CD4-positive, alpha-beta T cell treated with Interleukin-15 for 4 hours (primary cell): Measurements from ENCODE around the gene CD276.
"Not testable (repeated sequence)": the region's sequence is repeated elsewhere in the genome, so short reads cannot be mapped to it uniquely, and the experiment has no call there.

Experiments used
- DNase-seq: peaks from one replicate; pipeline ENCODE4 v3.0.0-alpha.2; 2020; ENCODE audit warnings: low spot score

The CD276 gene

DNA sequence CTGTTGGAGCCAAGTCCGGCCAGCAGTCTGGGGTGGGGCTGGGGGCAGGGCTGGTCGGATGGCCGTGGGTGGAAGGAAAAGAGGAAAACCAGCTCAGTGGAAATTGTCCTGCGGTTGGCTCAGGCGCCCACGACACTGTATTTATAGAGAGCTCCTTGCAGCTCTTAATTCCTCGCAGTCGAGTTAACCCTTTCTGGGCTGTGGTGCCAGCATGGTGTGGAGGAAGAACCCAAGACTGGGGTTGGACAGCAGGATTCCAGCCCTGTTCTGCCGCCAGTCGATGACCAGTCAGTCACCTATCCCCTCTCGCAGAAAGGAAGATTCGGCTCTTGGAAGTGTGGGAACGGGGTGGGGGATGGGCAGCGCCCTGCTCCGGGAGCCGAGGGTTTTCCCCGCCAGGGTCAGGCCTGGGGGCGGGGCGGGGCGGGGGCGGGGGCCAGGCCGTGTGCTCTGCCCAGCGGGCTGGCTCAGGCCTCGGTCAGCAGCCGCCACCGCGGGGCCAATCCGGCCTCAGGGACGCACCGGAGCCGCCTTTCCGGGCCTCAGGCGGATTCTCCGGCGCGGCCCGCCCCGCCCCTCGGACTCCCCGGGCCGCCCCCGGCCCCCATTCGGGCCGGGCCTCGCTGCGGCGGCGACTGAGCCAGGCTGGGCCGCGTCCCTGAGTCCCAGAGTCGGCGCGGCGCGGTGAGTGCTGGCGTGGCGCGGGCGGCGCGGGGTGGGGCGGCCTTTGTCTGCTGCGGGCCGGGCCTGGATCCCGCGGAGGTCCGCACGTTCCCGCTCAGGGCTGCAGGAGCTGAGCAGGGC lies at the start of gene CD276:
Gene CD276 (plus strand): TSS at position 607 of the 804 bp plus-strand sequence. CDS start 15,257 bp downstream, outside the sequence.
- no peak for DNase-seq

DNA sequence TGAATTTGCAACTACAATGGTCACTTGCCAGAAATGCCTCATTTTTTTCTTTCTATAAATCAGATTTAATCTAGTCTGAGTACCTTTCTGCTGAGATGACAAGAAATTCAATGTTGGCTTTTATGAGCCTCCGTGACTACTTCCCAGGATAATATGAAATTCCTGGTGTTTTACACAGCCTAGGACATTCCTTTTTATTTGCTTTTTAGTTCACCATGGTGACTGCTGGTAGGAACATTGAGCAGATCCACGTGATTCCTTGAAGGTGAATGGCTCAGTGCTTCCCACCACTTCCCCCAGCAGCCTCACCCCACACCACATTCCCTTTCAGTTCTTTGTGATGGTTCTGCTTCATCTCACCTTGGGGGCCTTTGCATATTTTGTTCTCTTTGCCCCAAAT lies 46.7 kb upstream of the CD276 start:
- no peak for DNase-seq

DNA sequence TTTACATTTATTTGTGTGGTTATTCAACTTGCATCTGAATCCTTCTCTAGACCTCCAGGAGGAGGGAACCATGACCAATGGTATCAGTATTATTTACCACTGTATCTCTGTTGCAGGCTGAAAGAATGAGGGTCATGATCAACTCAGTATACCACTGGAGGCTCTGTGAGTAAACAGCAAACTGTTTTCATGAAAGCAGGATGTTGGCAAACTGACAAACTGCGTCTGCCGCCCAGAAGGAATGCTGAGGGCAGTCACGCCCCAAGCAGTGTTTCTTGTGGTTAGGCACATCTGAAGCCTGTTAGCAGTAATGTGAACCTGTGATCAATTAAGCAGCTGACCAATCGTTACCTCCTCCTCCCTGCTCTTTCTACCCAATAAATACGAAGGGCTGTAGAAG lies 44.7 kb upstream of the CD276 start:
- not testable (repeated sequence) for DNase-seq

DNA sequence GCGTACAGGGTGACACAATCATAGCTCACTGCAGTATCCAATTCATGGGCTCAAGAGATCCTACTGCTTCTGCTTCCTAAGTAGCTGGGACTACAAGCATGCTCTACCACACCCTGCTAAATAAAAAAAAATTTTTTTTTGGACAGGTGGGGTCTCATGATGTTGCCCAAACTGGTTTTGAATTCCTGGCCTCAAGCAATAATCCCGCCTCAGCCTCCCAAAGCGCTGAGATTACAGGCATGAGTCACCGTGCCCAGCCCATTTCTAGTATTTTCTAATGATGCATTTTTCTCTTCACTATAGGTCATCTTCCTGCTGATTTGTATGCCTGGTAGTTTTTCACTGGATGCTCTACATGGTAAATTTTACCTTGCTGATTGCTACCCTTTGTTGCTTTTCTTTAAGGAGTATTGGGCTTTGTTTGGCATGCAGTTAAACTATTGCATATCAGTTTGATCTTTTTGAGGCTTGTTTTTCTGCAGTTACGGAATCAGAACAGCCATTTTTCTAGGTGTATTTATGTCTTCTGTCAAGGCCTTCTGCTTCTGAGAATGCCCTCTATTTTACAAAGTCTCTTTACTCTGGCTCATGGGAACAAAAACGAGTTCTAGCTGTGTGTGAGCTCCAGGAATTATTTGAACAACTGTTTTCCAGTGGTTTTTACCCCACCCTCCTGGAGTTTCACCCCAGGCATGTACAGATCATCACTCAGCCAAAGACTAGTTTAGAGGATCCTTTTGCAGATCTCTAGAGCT lies 36.7 kb upstream of the CD276 start:
- DNase-seq = no peak

DNA sequence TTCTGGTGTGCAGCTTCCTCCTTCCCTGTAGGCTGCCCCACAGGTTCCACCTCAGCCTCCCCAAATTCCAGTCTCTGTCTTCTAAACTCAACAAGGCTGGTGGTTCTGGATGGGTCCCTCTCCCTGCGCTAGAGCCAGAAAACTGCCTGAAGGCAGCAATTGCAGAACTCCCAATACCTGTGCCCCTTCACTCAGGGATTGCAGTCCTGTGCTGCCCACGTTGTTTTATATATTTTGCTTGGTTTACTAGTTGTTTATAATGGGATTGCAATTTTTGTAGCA lies 36.2 kb upstream of the CD276 start:
- no peak for DNase-seq

DNA sequence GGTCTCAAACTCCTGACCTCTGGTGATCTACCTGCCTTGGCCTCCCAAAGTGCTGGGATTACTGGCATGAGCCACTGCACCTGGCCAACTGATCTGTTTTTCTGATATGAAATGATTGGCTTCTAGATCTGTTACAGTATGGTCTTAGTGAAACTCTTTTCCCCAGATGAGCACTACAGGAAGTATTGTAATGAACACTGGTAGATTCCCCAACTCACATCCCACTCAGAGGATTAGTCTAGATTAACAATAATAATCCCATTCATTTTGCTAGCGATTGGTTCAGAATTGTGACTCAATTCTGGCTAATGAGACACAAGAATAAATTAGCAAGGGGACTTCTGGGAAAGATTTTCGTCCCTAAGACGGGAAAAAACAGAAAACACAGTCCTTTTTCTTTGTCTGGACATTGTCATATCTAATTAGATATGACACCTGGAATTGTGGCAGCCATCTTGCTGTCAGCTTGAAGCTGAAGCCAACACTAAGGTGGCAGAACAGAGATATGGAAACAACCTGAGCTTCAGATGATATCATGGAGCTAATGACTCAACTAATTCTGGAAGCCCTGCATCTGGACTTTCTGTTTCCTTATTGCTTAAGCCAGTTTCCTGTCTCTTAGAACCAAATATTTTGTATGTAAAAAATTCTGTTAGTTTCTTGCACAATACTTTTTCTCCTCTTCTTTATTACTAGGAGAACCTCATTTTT lies 33.6 kb upstream of the CD276 start:
- DNase-seq = no peak

DNA sequence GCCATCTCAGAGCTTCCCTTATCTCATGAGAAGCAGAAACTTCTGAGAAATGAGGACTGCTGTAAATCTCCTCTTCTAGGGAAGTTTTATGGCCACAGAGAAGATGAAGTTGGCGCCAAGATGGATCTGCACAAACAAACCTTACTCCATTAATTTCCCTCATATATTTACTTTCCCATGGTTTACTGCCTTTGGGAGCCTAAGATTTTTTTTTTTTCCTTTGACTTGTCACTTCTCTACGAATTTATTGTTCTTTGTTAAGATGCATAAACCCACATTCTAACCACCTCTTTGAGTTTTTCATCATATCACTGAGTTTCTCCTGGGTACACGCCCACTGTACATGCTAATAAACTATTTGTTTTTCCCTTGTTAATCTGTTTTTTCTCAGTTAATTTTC lies 29.5 kb upstream of the CD276 start:
- no peak for DNase-seq

DNA sequence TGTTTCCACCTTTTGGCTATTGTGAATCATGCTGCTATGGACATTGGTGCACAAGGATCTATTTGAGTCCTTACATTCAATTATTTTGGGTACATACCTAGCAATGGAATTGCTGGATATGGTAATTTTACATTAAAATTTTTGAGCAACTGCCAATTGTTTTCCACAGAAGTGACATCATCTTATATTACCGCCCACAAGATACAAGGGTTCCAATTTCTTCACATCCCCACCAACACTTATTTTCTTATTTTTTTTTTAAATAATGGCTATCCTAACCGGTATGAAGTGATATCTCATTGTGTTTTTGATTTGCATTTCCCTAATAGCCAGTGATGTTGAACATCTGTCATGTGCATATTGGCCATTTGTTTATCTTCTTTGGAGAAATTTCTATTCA lies 28.5 kb upstream of the CD276 start:
- no peak for DNase-seq

DNA sequence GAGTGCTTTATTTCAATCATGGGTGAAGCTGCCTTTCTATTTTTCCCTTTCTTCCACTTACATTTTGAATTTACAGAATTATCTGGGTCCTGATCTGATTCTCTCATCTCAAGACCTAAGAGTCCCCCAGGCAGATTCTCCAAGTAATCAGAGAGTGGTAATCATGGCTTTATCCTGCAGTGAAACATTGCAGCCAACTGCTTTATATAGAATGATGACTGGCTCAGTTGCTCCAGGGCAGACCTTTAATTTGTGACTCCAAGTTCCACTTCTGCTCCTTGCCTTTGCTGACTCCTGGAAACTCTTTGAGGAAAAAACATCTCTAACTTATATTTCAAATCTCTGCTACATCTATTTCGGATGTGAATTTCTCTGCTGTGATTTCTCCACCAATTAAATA lies 25.5 kb upstream of the CD276 start:
- DNase-seq = no peak

DNA sequence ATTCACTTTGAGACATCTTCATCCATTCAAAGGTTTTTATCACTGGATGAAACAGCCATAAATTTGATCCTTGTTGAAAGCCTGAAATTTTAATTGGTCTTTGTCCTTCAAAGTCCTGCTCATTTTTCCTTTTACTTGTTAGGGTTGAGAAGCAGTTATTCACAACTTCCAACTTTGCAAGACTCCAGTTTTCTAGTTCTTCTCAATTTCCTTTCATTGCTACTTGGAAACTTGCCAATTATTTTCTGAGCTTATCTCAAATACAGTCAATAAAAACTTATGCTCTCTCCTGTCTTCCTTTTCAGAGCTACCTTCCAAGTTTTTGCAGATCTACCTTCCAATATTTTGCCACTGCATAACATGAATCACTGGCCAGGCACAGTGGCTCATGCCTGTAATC lies 23.7 kb upstream of the CD276 start:
- no peak for DNase-seq

DNA sequence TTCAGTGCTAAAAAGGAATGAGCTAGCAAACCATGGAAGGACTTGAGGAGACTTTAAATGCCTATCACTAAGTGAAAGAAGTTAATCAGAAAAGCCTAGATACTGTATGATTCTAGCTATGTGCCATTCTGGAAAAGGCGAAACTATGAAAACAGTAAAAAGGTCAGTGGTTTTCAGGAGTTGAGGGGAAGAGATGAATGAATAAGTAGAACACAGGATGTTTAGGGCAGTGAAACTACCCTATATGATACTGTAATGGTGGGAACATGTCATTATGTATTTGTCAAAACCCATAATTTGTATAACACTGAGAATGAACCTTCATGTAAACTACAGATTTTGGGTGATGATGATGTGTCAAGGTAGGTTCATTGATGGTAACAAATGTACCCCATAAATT lies 9.6 kb upstream of the CD276 start:
- no peak for DNase-seq

DNA sequence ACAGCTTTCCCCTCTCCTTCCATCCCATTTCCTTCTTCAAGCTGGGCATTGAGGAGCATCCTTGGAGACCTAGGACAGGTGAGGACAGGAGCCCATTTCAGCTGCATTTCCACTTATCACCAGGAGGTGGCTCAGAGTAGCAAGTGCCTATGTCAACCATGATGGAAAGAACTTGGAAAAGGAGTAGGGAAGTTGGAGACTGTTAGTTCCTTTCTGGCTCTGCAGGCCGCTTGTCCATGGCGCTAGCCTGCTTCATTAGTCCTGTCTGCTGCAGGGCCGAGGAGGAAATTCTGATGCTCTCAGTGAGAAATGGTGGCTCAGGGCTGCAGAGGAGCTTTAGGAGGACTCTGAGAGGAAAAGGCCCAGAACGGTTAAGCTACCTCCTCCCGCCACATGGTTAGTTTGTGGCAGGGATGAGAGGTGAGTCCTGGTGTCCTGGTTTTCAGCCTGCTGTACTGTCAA lies 7.0 kb upstream of the CD276 start:
- DNase-seq = peak; percentile 56

DNA sequence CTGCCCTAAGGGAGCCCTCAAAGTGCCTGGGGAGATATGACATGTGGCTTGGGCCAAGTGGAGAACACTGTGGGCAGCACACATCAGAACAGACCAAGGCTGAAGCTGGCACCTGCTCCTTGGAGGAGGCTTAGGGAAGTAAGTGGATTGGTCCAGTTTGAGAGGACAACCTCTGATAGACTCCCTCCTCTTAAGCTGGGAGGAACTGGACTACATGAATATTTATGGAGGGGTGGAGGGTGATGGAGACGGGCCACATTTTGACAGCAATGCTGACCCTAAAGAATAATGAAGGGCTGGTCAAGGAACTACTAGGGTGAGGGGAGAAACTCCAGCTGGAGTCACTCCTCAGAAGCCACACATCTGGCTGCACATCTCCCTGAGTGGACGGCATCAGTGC lies 6.5 kb upstream of the CD276 start:
- no peak for DNase-seq

DNA sequence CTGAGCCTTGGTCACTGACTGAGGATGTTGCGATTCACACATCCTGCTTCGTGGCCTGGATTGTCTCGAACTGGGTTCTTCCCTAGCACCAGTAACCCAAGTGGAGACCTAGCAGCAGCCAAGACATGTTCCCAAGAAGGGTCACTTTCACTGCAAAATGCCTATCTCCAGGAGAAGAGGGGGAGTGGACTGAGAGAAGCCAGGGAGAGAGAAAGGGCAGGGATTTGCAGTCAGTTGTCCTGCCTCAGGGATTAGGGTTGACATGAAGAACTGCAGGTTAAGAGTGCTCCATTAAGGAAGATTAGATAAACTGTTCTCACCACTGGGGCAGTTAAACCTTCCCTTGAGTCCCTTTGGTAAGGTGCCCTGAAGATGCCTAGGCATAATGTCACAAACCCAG lies 5.7 kb upstream of the CD276 start:
- no peak for DNase-seq

DNA sequence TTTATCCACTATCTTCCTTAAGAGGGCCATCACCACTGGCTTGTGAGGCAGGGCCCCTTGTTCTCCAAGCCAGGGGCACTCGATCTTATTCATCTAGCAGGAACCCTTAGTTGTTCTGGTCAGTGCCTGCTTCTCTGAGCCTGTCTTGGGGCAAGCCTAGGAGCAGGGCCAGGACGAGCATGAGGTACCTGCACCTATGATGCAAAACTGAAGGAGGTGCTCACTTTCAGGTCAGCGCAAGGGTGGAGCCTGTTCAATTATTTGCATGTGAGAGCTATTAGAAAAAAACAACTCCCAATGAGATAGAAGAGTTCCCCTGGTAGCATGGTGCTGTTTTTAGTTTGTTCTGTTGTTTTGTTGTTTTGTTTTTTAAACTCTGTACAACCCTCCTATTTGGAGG lies 5.0 kb upstream of the CD276 start:
- no peak for DNase-seq

DNA sequence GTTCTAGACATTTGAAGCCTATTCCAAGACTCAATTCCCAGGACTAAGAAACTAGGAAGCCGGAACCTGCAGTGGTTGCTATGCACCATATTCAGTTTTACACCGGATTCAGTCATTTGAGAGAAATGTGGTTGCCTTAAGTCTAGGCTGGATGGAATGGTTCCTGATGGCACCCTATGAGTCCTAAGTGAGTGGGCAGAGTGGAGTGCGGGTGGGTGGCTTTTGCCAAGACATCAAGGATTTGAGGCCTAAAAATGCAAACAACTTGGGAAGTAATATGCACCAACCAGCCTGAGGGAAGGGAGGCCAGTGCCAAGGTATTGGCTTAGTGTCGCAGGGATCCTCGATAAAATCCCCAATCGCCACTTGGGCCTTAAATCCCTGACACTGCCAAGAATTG lies 4.2 kb upstream of the CD276 start:
- no peak for DNase-seq

DNA sequence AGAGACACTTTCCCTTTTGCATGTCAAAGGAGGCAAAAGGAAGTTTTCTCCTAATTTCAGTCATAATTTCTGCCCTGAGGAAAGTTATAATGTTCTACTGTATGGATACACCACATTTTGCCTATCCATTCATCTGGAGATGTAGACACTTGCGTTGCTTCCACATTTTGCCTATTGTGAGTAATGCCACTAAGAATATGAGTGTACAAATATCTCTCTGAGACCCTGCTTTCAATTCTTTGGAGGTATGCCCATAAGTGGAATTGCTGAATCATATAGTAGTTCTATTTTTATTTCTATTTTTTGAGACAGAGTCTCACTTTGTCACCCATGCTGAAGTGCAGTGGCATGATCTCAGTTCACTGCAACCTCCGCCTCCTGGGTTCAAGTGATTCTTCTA lies 3.6 kb upstream of the CD276 start:
- DNase-seq = no peak

DNA sequence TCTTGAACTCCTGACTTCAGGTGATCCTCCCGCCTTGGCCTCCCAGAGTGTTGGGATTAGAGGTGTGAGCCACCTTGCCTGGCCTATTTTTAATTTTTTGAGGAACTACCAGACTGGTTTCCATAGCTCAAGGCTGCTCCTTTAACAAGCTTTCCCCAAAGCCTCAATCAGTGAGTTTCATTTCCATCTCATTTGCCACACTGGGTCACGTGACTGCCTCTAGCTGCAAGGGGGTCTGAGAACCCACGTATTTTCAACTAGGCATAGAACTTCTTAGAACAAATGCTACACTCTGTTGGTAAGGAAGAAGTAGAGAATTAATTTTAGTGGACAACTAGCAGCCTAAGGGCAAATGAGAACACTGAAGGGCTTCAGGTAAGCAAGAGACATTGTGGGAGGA lies 3.1 kb upstream of the CD276 start:
- no peak for DNase-seq

DNA sequence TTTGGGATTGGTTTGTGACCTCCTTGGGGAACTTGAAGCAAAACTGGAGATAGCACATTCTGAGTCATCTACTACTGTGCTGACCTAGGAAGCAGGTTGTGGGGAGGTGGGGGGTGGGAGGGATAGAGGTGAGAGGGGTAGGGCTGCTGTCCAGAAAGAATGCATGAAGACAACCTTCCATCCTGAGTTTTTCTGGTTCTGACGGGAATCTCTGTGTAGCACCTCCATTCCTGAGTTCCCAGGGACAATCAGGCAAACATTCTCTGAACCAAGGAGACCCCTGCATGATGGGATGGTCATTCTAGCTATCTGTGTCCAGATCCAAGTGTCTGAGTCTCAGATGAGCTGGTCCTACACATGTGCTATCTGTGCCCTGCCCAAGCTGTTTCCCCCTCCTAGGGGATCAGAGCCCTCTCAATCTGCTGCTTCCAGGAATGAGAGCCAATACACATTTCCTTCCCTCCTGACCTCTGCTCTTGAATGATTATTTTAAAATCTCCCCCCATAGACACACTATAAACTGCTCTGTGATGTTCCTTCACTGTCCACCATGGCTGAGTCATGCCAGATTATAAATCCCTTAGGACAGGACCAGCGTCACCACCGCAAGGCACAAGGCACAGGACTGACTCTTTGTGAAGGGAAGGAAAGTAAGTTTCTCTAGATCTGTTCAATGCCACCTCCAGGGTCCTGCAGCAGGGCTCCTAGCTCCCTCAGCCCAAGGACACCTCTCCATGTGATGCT lies 2.2 kb upstream of the CD276 start:
- DNase-seq = no peak

DNA sequence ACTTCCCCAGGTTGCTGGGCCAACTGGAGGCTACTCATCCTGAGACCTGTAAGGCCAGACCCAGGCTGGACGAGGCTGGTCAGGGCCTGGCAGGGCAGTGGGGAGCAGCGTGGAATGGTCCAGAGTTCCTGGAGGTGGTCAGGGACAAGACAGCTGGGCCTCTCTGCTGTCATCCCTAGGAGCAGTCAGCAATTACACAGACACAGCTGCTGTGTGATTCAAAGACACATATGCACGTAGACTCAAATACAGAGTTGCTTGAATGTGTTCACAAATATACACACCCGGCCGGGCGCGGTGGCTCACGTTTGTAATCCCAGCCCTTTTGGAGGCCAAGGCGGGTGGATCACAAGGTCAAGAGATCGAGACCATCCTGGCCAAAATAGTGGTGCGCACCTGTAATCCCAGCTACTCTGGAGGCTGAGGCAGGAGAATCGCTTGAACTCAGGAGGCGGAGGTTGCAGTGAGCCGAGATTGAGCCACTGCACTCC lies 1.5 kb upstream of the CD276 start:
- DNase-seq = no peak

DNA sequence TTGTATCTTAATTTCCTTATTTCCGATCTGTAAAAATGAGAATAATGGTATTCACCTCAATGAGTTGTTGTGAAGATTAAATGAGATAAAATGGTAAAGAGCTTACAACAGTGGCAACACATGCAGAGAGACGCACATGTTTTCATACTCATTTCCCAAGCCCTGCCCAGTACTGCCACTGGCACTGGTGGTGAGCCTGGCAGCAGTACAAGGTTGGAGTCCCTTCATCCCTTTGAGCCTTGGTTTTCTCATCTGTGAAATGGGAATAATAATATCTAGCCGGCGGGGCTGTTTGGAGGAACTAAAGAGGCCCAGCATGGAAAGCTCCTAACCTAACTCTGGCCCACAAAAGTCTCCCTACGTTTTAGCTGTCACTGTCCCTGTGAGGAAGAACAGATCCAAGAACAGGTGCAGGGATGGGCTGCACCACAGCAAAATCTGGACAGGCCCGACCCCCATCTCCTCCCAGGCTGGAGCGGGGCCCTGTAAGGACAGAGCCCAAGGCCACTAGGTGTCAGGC lies 866 bp upstream of the CD276 start:
- DNase-seq = no peak
